Memory B cell (primary cell): ENCODE measurements around the gene PSMD2.
"Not testable (repeated sequence)": the region's sequence is repeated elsewhere in the genome, so short reads cannot be mapped to it uniquely, and the experiment has no call there.

Experiments
- ATAC-seq: fragments of 150-1000 bp; cut with Tn5 transposase; 2 replicates; pipeline ENCODE4 v1.10.0; 2021; ENCODE audit warnings: low read depth, mild to moderate bottlenecking, moderate library complexity
- DNase-seq, 2 donors: peaks; one replicate each; pipeline ENCODE4 v3.0.0; 2022; ENCODE audit warnings: low spot score in 2 of 2
- H3K27ac Mint-ChIP-seq: one replicate; pipeline ENCODE4 v1.8.0; 2022; ENCODE audit warnings: mild to moderate bottlenecking, moderate library complexity, mixed read lengths
- H3K27me3 Mint-ChIP-seq: one replicate; pipeline ENCODE4 v1.8.0; 2022; ENCODE audit warnings: mixed read lengths
- H3K36me3 Mint-ChIP-seq: one replicate; pipeline ENCODE4 v1.8.0; 2022; ENCODE audit warnings: mild to moderate bottlenecking, mixed read lengths
- H3K4me1 Mint-ChIP-seq: one replicate; pipeline ENCODE4 v1.8.0; 2022; ENCODE audit warnings: mixed read lengths
- H3K4me3 Mint-ChIP-seq: one replicate; pipeline ENCODE4 v1.8.0; 2022; ENCODE audit warnings: mild to moderate bottlenecking, moderate library complexity, mixed read lengths
- H3K9me3 Mint-ChIP-seq: one replicate; pipeline ENCODE4 v1.8.0; 2022; ENCODE audit warnings: mixed read lengths

Gene PSMD2

DNA sequence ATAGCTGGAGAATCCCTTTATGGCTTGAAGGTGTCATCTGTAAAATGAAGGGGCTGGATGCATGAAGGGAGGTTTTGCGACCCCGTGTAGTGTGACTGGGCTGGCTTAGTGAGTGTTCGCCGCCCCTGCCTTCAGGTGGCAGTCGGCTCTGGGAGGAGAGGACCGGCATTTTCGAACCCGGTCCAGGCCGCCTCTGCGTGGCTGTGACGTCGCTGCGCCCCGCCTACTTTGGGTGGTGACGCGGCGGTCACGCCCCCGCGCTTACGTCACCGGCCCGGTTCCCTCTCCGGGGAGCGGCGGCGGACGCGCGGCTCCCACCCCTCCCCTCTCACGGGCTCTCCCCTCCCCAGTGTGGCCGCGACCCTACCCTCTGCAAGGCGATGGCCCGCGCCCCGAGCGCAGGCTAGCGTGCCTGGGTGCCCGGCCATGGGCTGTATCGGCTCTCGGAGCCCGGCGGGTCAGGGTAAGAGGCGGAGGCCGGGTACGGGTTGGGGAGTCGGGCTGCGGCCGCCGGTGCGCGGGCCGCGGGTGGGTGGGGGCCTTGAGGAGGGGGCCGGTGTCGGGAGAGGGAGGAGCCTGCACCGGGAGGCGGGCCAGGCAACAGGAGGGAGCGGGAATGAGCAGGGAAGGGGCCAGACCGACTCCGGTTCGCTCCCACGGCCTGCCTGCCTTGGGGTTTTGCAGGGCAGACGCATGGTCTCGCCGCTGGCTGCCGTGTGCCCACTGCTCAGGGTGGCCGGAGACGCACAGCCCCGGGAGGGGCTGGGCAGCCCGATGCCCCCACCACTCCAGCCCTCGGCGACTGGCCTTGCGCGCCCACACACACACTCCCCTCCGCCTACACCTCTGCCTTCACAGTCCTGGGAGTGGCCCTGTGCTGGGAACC, 36.9 kb downstream of the PSMD2 start:
- ATAC-seq (peak; percentile 85), DNase-seq (peak; percentile 90 to 98)
- peak overlapping the region; percentile 52 for H3K27ac Mint-ChIP-seq
- peak overlapping the region; percentile 87 for H3K4me3 Mint-ChIP-seq
- H3K27me3 Mint-ChIP-seq, result peaks cover 6% of the 10 kb centered on the region
- peaks cover 17% of the 10 kb centered on the region for H3K4me1 Mint-ChIP-seq
- peaks cover 9% of the 10 kb centered on the region for H3K36me3 Mint-ChIP-seq
- H3K9me3 Mint-ChIP-seq, result no peaks in the 10 kb centered on the region

- Mint-ChIP-seq H3K36me3 (peaks cover 8% of the 10 kb centered on the region), H3K27me3 (peaks cover 6% of the 10 kb centered on the region), H3K27ac (no peak overlapping the region), H3K9me3 (no peaks in the 10 kb centered on the region), H3K4me3 (peak overlapping the region; percentile 87), H3K4me1 (peaks cover 17% of the 10 kb centered on the region)
- no peak for DNase-seq
- ATAC-seq, result no peak
Measured at GRCh38 chr3:184336547-184337398, 37.7 kb downstream of the PSMD2 start.

- H3K4me3 Mint-ChIP-seq, result peak within 1 kb of the TSS; percentile 87
- no peak for ATAC-seq
- peaks cover 17% of the 10 kb centered on the region for H3K4me1 Mint-ChIP-seq
- H3K27ac Mint-ChIP-seq, result no peak within 1 kb of the TSS
- H3K9me3 Mint-ChIP-seq, result no peaks in the 10 kb centered on the region
- H3K36me3 Mint-ChIP-seq, result peaks cover 9% of the 10 kb centered on the region
- H3K27me3 Mint-ChIP-seq, result peaks cover 6% of the 10 kb centered on the region
- DNase-seq, result no peak
Measured at GRCh38 chr3:184337399-184337714, 38.3 kb downstream of the PSMD2 start, which contains the start of gene FAM131A. Gene FAM131A, plus strand, starts transcription at chr3:184337600. Its CDS starts 31 bp downstream, at chr3:184337631.

DNA sequence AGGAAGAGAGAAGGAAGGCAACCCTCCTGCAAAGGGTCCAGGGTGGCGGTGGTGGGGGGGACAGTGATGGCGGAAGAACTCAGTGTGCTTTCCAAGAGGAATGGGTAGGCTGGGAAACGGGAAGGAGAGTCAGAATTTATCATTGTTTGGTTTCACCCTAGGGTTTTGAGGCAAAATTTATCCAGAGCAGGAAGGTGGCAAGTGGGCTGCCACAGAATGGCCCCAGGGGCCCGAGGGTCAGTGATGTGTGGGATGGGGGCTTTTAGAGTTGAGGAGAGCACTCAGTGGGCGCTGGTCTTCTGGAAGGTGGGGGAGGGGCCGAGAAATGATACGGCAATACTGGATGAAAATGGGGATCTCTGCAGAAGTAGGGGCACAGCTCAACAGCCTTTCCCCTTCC, 38.9 kb downstream of the PSMD2 start:
- Mint-ChIP-seq H3K9me3 (no peaks in the 10 kb centered on the region), H3K27ac (no peak overlapping the region), H3K4me1 (peaks cover 17% of the 10 kb centered on the region), H3K4me3 (peak overlapping the region; percentile 33), H3K36me3 (peaks cover 9% of the 10 kb centered on the region), H3K27me3 (peaks cover 6% of the 10 kb centered on the region)
- DNase-seq (no peak), ATAC-seq (no peak)

- H3K4me1 Mint-ChIP-seq, result peaks cover 17% of the 10 kb centered on the region
- no peak overlapping the region for H3K27ac Mint-ChIP-seq
- DNase-seq (no peak), ATAC-seq (peak; percentile 31)
- peaks cover 6% of the 10 kb centered on the region for H3K36me3 Mint-ChIP-seq
- peaks cover 6% of the 10 kb centered on the region for H3K27me3 Mint-ChIP-seq
- no peaks in the 10 kb centered on the region for H3K9me3 Mint-ChIP-seq
- H3K4me3 Mint-ChIP-seq, result peak overlapping the region; percentile 16
Measured at GRCh38 chr3:184338511-184338945, 39.5 kb downstream of the PSMD2 start.

DNA sequence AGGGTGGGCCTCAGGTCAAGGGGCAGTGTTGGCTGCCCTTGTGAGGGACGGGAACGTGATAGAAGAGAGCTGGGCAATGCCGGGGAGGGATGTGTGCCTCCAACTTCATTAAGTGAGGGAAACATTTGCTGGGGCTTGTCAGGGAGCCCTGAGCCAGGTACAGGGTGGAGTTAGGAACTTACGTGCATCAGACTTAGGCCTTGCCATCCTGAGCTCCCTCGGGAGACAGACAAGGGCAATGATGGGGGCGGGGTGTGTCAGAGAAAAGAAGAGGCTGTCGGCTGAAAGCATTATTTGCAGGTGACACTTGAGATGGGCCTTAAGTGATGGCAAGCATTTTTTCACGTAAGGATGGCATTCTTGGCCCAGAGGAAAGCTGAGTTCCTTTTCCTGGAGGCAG, 40.0 kb downstream of the PSMD2 start:
- Mint-ChIP-seq H3K4me1 (peaks cover 15% of the 10 kb centered on the region), H3K4me3 (no peak overlapping the region), H3K27me3 (peaks cover 6% of the 10 kb centered on the region), H3K27ac (no peak overlapping the region), H3K9me3 (no peaks in the 10 kb centered on the region), H3K36me3 (peaks cover 6% of the 10 kb centered on the region)
- ATAC-seq (no peak), DNase-seq (no peak)

- not testable (repeated sequence) for ATAC-seq, H3K27me3 Mint-ChIP-seq, H3K36me3 Mint-ChIP-seq, H3K9me3 Mint-ChIP-seq, H3K27ac Mint-ChIP-seq, DNase-seq, H3K4me3 Mint-ChIP-seq
- peaks cover 14% of the 10 kb centered on the region for H3K4me1 Mint-ChIP-seq
Measured at GRCh38 chr3:184339451-184340135, 40.6 kb downstream of the PSMD2 start.

GRCh38 chr3:184341925-184342324, 42.9 kb downstream of the PSMD2 start:
- Mint-ChIP-seq H3K4me1 (peaks cover 12% of the 10 kb centered on the region), H3K27ac (no peak overlapping the region), H3K4me3 (no peak overlapping the region), H3K36me3 (peaks cover 10% of the 10 kb centered on the region), H3K27me3 (peaks cover 6% of the 10 kb centered on the region), H3K9me3 (no peaks in the 10 kb centered on the region)
- DNase-seq (no peak), ATAC-seq (no peak)

GRCh38 chr3:184343200-184343876, 44.3 kb downstream of the PSMD2 start:
- Mint-ChIP-seq H3K27me3 (no peaks in the 10 kb centered on the region), H3K9me3 (no peaks in the 10 kb centered on the region), H3K36me3 (peaks cover 10% of the 10 kb centered on the region), H3K27ac (no peak overlapping the region), H3K4me3 (no peak overlapping the region), H3K4me1 (peaks cover 4% of the 10 kb centered on the region)
- DNase-seq (no peak), ATAC-seq (no peak)

DNA sequence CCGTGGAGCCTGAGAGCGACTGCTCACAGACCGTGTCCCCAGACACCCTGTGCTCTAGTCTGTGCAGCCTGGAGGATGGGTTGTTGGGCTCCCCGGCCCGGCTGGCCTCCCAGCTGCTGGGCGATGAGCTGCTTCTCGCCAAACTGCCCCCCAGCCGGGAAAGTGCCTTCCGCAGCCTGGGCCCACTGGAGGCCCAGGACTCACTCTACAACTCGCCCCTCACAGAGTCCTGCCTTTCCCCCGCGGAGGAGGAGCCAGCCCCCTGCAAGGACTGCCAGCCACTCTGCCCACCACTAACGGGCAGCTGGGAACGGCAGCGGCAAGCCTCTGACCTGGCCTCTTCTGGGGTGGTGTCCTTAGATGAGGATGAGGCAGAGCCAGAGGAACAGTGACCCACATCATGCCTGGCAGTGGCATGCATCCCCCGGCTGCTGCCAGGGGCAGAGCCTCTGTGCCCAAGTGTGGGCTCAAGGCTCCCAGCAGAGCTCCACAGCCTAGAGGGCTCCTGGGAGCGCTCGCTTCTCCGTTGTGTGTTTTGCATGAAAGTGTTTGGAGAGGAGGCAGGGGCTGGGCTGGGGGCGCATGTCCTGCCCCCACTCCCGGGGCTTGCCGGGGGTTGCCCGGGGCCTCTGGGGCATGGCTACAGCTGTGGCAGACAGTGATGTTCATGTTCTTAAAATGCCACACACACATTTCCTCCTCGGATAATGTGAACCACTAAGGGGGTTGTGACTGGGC, 45.7 kb downstream of the PSMD2 start:
- no peak overlapping the region for H3K4me3 Mint-ChIP-seq
- no peaks in the 10 kb centered on the region for H3K9me3 Mint-ChIP-seq
- DNase-seq (no peak), ATAC-seq (no peak)
- H3K4me1 Mint-ChIP-seq, result no peaks in the 10 kb centered on the region
- peaks cover 10% of the 10 kb centered on the region for H3K36me3 Mint-ChIP-seq
- H3K27me3 Mint-ChIP-seq, result no peaks in the 10 kb centered on the region
- no peak overlapping the region for H3K27ac Mint-ChIP-seq

DNA sequence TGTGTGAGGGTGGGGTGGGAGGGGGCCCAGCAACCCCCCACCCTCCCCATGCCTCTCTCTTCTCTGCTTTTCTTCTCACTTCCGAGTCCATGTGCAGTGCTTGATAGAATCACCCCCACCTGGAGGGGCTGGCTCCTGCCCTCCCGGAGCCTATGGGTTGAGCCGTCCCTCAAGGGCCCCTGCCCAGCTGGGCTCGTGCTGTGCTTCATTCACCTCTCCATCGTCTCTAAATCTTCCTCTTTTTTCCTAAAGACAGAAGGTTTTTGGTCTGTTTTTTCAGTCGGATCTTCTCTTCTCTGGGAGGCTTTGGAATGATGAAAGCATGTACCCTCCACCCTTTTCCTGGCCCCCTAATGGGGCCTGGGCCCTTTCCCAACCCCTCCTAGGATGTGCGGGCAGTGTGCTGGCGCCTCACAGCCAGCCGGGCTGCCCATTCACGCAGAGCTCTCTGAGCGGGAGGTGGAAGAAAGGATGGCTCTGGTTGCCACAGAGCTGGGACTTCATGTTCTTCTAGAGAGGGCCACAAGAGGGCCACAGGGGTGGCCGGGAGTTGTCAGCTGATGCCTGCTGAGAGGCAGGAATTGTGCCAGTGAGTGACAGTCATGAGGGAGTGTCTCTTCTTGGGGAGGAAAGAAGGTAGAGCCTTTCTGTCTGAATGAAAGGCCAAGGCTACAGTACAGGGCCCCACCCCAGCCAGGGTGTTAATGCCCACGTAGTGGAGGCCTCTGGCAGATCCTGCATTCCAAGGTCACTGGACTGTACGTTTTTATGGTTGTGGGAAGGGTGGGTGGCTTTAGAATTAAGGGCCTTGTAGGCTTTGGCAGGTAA, 46.5 kb downstream of the PSMD2 start:
- H3K4me1 Mint-ChIP-seq, result no peaks in the 10 kb centered on the region
- no peak for DNase-seq
- H3K9me3 Mint-ChIP-seq, result no peaks in the 10 kb centered on the region
- no peaks in the 10 kb centered on the region for H3K27me3 Mint-ChIP-seq
- no peak overlapping the region for H3K27ac Mint-ChIP-seq
- H3K4me3 Mint-ChIP-seq, result no peak overlapping the region
- peaks cover 10% of the 10 kb centered on the region for H3K36me3 Mint-ChIP-seq
- ATAC-seq, result peak; percentile 35

- no peaks in the 10 kb centered on the region for H3K4me1 Mint-ChIP-seq
- H3K27me3 Mint-ChIP-seq, result no peaks in the 10 kb centered on the region
- no peak overlapping the region for H3K27ac Mint-ChIP-seq
- ATAC-seq (no peak), DNase-seq (no peak)
- H3K9me3 Mint-ChIP-seq, result no peaks in the 10 kb centered on the region
- H3K36me3 Mint-ChIP-seq, result peaks cover 10% of the 10 kb centered on the region
- no peak overlapping the region for H3K4me3 Mint-ChIP-seq
Measured at GRCh38 chr3:184346480-184347190, 47.6 kb downstream of the PSMD2 start.
